Natural killer cell (primary cell): ENCODE data around the gene PDGFRA. TPM values are rescaled to one million over a fixed set of nuclear protein-coding genes. Genes with fewer than 3 reads are reported as not detected.
"Not testable (repeated sequence)": the region's sequence is repeated elsewhere in the genome, so short reads cannot be mapped to it uniquely, and the experiment has no call there.

ENCODE experiments used
- ATAC-seq, 3 donors: fragments of 150-1000 bp in 2 of 3; fragments of 200-7000 bp in 1 of 3; cut with Tn5 transposase; 1 replicate in 1 of 3; 2 replicates in 2 of 3; pipeline ENCODE4 v1.10.0; 2021; ENCODE audit warnings: mild to moderate bottlenecking in 2 of 3, moderate library complexity in 2 of 3
- DNase-seq, 2 donors: peaks; one replicate each; pipeline versions ENCODE4 v3.0.0 to v3.0.0-alpha.2; 2013 to 2021; ENCODE audit warnings: mixed read lengths in 1 of 2
- H3K27ac ChIP-seq: one replicate; pipeline ENCODE4 v1.5.1; 2013; ENCODE audit warnings: mild to moderate bottlenecking, low read length
- H3K27me3 ChIP-seq: one replicate; pipeline ENCODE4 v1.6.1; 2013; ENCODE audit warnings: low read length; ENCODE audit not compliant: control insufficient read depth, insufficient read depth
- H3K36me3 ChIP-seq: one replicate; pipeline ENCODE4 v1.6.1; 2013; ENCODE audit warnings: low read length; ENCODE audit not compliant: control insufficient read depth, insufficient read depth
- H3K4me1 ChIP-seq: one replicate; pipeline ENCODE4 v1.6.1; 2013; ENCODE audit warnings: low read length; ENCODE audit not compliant: control insufficient read depth, insufficient read depth
- H3K4me3 ChIP-seq: one replicate; pipeline ENCODE4 v1.5.1; 2013; ENCODE audit warnings: low read length
- H3K9me3 ChIP-seq: one replicate; pipeline ENCODE4 v1.6.1; 2013; ENCODE audit warnings: low read length; ENCODE audit not compliant: control insufficient read depth, insufficient read depth
- H3K27ac Mint-ChIP-seq, 2 donors: one replicate each; pipeline ENCODE4 v1.8.0; 2022; ENCODE audit warnings: mild to moderate bottlenecking in 2 of 2, mixed read lengths in 2 of 2, moderate library complexity in 1 of 2
- H3K27me3 Mint-ChIP-seq, 2 donors: one replicate each; pipeline ENCODE4 v1.8.0; 2022; ENCODE audit warnings: low read depth in 2 of 2, mixed read lengths in 2 of 2
- H3K36me3 Mint-ChIP-seq: one replicate; pipeline ENCODE4 v1.8.0; 2022; ENCODE audit warnings: mixed read lengths
- H3K4me1 Mint-ChIP-seq, 2 donors: one replicate each; pipeline ENCODE4 v1.8.0; 2022; ENCODE audit warnings: mixed read lengths in 2 of 2
- H3K4me3 Mint-ChIP-seq: one replicate; pipeline ENCODE4 v1.8.0; 2022; ENCODE audit warnings: mild to moderate bottlenecking, moderate library complexity, mixed read lengths
- H3K9me3 Mint-ChIP-seq, 2 donors: one replicate each; pipeline ENCODE4 v1.8.0; 2022; ENCODE audit warnings: mixed read lengths in 2 of 2
- WGBS: methylation state at CpG from one replicate; pipeline ENCODE4 v1.1.7; 2013; ENCODE audit warnings: missing lambda C conversion rate; ENCODE audit not compliant: insufficient coverage; 5-methylcytosine and 5-hydroxymethylcytosine counted together
- intact Hi-C: fragments of 100-400 bp; cut with micrococcal nuclease; formaldehyde crosslinking; loops from one replicate; pipeline ENCODE4 v1.14.2; 2022
- total RNA-seq, 4 donors: library from RNA; stranded (reverse); fragments of 120-200 nt in 1 of 4; gene quantifications; one replicate each; pipeline versions ENCODE4 v1.2.3 to v1.2.4, GENCODE V29; 2013 to 2022
- TF ChIP-seq, protein P1 (sequence below): fragments of 200-600 bp; IDR thresholded peaks from one replicate; pipeline ENCODE4 v1.8.0; 2022; ENCODE audit warnings: antibody characterized with exemption

Gene PDGFRA
- total RNA-seq, 3 donors from 2014 or later (not counting 1 experiment from before 2014, with no cell fraction given): 0.05 TPM; not detected in 2

DNA sequence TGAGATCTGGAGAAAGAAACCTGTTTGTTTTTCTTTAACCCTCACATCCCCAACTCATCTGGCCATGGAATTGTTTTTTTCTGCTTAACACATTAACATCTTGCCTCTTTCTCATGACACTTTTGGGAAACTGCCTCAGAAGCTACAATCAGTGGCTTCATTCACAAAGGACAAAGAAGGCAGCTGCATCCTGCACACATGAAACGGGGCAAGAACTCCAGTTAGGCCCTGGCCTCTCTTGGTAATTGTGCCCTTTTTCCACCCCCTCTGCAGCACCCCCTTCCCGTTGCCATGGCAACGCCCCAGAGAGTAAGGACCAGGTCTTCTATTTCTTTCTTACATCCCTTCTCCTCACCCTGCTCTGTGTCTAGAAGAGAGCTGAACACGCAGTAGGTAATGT lies 103.4 kb downstream of the PDGFRA start:
- no peaks in the 10 kb centered on the region for H3K9me3 Mint-ChIP-seq
- intact Hi-C loops: no loop called here
- H3K4me3 Mint-ChIP-seq: no peak overlapping the region
- H3K36me3 ChIP-seq: no peaks in the 10 kb centered on the region
- H3K9me3 ChIP-seq: no peaks in the 10 kb centered on the region
- no peak overlapping the region for H3K27ac Mint-ChIP-seq
- no peaks in the 10 kb centered on the region for H3K36me3 Mint-ChIP-seq
- no peaks in the 10 kb centered on the region for H3K4me1 Mint-ChIP-seq
- DNase-seq (no peak), ATAC-seq (no peak)
- WGBS: 81% methylated on average over 4 of the region's 4 CpGs
- TF ChIP-seq, protein P1, sequence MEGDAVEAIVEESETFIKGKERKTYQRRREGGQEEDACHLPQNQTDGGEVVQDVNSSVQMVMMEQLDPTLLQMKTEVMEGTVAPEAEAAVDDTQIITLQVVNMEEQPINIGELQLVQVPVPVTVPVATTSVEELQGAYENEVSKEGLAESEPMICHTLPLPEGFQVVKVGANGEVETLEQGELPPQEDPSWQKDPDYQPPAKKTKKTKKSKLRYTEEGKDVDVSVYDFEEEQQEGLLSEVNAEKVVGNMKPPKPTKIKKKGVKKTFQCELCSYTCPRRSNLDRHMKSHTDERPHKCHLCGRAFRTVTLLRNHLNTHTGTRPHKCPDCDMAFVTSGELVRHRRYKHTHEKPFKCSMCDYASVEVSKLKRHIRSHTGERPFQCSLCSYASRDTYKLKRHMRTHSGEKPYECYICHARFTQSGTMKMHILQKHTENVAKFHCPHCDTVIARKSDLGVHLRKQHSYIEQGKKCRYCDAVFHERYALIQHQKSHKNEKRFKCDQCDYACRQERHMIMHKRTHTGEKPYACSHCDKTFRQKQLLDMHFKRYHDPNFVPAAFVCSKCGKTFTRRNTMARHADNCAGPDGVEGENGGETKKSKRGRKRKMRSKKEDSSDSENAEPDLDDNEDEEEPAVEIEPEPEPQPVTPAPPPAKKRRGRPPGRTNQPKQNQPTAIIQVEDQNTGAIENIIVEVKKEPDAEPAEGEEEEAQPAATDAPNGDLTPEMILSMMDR: no peak
- H3K4me1 ChIP-seq: no peaks in the 10 kb centered on the region
- H3K27ac ChIP-seq: no peak overlapping the region
- no peak overlapping the region for H3K4me3 ChIP-seq
- H3K27me3 Mint-ChIP-seq: peaks cover 3 to 6% of the 10 kb centered on the region in 2 donors
- H3K27me3 ChIP-seq: no peaks in the 10 kb centered on the region

DNA sequence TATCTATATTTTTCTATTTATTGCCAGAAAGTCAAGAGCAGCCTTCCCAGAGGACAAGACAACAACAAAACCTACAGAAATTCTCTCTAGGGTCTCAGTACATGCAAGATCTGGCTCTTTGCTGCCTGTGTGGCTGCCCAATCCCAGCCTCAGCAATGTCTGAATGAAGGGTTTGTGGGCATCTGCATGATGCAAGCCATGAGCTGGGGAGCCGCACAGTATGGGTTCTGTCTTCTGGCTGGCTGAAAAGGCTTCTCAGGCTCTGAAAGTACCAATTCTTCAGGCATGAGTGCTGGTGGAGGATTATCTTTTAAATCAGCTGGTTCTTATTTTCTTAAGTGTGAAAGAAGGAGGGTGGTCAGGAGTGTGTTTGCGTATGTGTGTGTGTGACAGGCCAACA lies 104.6 kb downstream of the PDGFRA start:
- H3K36me3 ChIP-seq: no peaks in the 10 kb centered on the region
- Mint-ChIP-seq H3K27me3 (peaks cover 5 to 6% of the 10 kb centered on the region in 2 donors), H3K9me3 (no peaks in the 10 kb centered on the region), H3K4me3 (no peak overlapping the region), H3K36me3 (no peaks in the 10 kb centered on the region), H3K27ac (no peak overlapping the region), H3K4me1 (no peaks in the 10 kb centered on the region)
- TF ChIP-seq, protein P1: no peak
- ATAC-seq (no peak), DNase-seq (no peak)
- 100% methylated on average over 2 of the region's 2 CpGs for WGBS
- no peaks in the 10 kb centered on the region for H3K4me1 ChIP-seq
- H3K27me3 ChIP-seq: no peaks in the 10 kb centered on the region
- intact Hi-C loops: no loop called here
- H3K9me3 ChIP-seq: no peaks in the 10 kb centered on the region
- H3K4me3 ChIP-seq: no peak overlapping the region
- no peak overlapping the region for H3K27ac ChIP-seq

DNA sequence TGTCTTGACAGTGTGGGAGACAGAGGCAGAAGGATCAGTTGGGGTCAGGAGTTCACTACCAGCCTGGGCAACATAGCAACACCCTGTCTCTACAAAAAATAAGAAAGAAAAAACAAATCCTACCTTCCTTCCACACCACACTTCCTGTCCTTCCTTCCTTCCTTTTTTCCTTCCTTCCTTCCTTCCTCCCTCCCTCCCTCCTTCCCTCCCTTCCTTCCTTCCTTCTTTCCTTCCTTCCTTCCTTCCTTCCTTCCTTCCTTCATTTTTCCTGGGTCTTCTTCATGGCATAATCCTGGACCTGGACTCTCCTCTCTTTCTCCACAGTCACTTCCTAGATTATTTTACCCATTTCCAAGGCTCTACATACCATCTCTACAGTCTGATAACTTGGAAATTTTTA lies 105.7 kb downstream of the PDGFRA start:
- H3K27ac ChIP-seq, H3K36me3 ChIP-seq, H3K27ac Mint-ChIP-seq, H3K4me3 Mint-ChIP-seq, H3K27me3 Mint-ChIP-seq, H3K4me1 Mint-ChIP-seq, H3K9me3 ChIP-seq, H3K27me3 ChIP-seq, H3K4me3 ChIP-seq, H3K4me1 ChIP-seq, ATAC-seq, intact Hi-C loops, DNase-seq, H3K9me3 Mint-ChIP-seq, H3K36me3 Mint-ChIP-seq: not testable (repeated sequence)

DNA sequence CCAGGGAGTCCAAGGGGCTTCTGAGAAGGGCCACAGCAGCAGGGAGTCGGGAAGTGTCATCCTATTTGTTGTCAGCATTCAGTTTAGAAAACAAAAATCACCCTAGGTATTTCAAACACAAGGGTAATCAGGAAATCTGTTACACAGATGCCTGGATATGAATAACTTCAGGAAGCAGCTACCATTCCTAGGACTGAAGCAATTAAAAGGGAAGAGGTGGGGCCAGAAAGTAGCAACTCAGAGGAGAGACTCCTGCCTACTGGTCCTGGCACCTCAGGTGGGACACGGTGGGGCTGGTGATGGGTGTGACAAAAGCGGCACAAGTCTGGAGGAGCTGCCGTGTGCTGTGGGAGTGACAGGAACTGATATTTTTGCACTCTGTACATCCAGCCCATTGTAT lies 107.9 kb downstream of the PDGFRA start:
- TF ChIP-seq, protein P1: no peak
- DNase-seq (no peak), ATAC-seq (no peak)
- no peaks in the 10 kb centered on the region for H3K9me3 Mint-ChIP-seq
- WGBS: 80% methylated on average over 4 of the region's 4 CpGs
- H3K4me1 ChIP-seq: no peaks in the 10 kb centered on the region
- H3K36me3 ChIP-seq: no peaks in the 10 kb centered on the region
- H3K27me3 ChIP-seq: no peaks in the 10 kb centered on the region
- H3K4me3 Mint-ChIP-seq: no peak overlapping the region
- intact Hi-C loops: no loop called here
- H3K36me3 Mint-ChIP-seq: no peaks in the 10 kb centered on the region
- no peaks in the 10 kb centered on the region for H3K9me3 ChIP-seq
- H3K27ac ChIP-seq: no peak overlapping the region
- H3K27ac Mint-ChIP-seq: no peak overlapping the region
- no peaks in the 10 kb centered on the region for H3K4me1 Mint-ChIP-seq
- peaks cover 5 to 6% of the 10 kb centered on the region in 2 donors for H3K27me3 Mint-ChIP-seq
- no peak overlapping the region for H3K4me3 ChIP-seq

DNA sequence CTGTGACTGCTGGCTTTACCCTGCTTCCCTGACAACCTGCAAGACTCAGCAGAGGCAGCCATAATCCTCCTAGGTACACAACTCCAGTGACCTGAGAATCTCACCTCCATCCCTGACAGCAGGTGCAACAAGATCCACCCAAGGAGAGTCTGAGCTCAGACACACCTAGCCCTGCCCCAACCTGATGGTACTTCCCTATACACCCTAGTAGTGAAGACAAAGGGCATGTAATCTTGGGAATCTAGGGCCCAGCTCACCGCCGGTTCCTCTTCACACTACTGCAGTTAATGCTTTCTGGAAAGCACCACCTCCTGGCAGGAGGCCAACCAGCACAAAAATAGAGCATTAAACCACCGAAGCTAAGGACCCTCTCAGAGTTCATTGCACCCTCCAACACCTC lies 113.0 kb downstream of the PDGFRA start:
- H3K27me3 Mint-ChIP-seq, H3K4me1 ChIP-seq, H3K4me3 Mint-ChIP-seq, H3K27ac Mint-ChIP-seq, DNase-seq, H3K9me3 ChIP-seq, H3K36me3 ChIP-seq, H3K4me1 Mint-ChIP-seq, H3K27me3 ChIP-seq, H3K4me3 ChIP-seq, H3K36me3 Mint-ChIP-seq, intact Hi-C loops, ATAC-seq, H3K27ac ChIP-seq, H3K9me3 Mint-ChIP-seq: not testable (repeated sequence)
- 81% methylated on average over 3 of the region's 3 CpGs for WGBS
